ENCODE results near the gene UST. TPM values are rescaled to one million over a fixed set of nuclear protein-coding genes. Genes with fewer than 3 reads are reported as not detected.

Gene UST
- total RNA-seq, 2 experiments from 2014 or later, result 1.5 to 2.3 TPM

GRCh38 chr6:148807784-148808183 is 61.0 kb downstream of the UST start:
- Mint-ChIP-seq H3K4me1 (peaks cover 7% of the 10 kb centered on the region), H3K4me3 (no peak overlapping the region), H3K36me3 (no peaks in the 10 kb centered on the region), H3K27ac (no peak overlapping the region), H3K27me3 (no peaks in the 10 kb centered on the region), H3K9me3 (ENCODE audit: low read depth) (no peaks in the 10 kb centered on the region)
- ATAC-seq (no peak), DNase-seq (no peak)
- CTCF ChIA-PET, result no interaction called here

GRCh38 chr6:148808786-148809304 is 62.0 kb downstream of the UST start:
- ATAC-seq, result no peak
- no peaks in the 10 kb centered on the region for H3K36me3 Mint-ChIP-seq
- H3K4me3 Mint-ChIP-seq, result no peak overlapping the region
- no peaks in the 10 kb centered on the region for H3K27me3 Mint-ChIP-seq
- H3K4me1 Mint-ChIP-seq, result peaks cover 7% of the 10 kb centered on the region
- H3K9me3 Mint-ChIP-seq (ENCODE audit: low read depth), result no peaks in the 10 kb centered on the region
- CTCF ChIA-PET, result interaction anchor here (0.9 kb wide), 1 partner anchor 15 kb away, joined by 3 read pairs; no protein-coding TSS in a partner anchor
- no peak for DNase-seq
- no peak overlapping the region for H3K27ac Mint-ChIP-seq

DNA sequence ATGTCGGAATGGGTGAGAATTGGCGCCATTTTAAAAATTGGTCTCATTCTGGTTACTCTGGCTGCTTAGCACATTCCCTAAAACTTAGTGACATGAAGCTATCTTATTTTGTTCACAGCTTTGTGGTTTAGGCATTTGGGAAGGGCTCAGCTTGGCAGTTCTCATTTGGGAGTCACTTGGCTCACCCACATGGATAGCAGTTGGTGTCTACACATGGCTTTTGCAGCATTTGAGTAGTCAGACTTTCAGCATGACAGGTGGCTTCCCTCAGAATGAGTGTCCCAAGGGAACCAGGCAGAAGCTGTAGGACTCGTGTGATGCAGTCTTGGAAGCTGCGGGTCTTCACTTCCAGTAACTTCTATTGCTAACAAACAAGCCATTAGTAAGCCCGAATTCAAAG is 64.6 kb downstream of the UST start:
- no peaks in the 10 kb centered on the region for H3K9me3 Mint-ChIP-seq (ENCODE audit: low read depth)

GRCh38 chr6:148814082-148814790 is 67.4 kb downstream of the UST start:
- H3K9me3 Mint-ChIP-seq (ENCODE audit: low read depth), result no peaks in the 10 kb centered on the region
- H3K4me3 Mint-ChIP-seq, result no peak overlapping the region
- peaks cover 2% of the 10 kb centered on the region for H3K36me3 Mint-ChIP-seq
- H3K27me3 Mint-ChIP-seq, result no peaks in the 10 kb centered on the region
- ATAC-seq (no peak), DNase-seq (no peak)
- peaks cover 8% of the 10 kb centered on the region for H3K4me1 Mint-ChIP-seq
- H3K27ac Mint-ChIP-seq, result no peak overlapping the region
- CTCF ChIA-PET, result no interaction called here

More for the DNA sequence above, 64.6 kb downstream of the UST start:
- Mint-ChIP-seq H3K4me1 (peaks cover 5% of the 10 kb centered on the region), H3K36me3 (no peaks in the 10 kb centered on the region), H3K27ac (no peak overlapping the region), H3K27me3 (no peaks in the 10 kb centered on the region), H3K4me3 (no peak overlapping the region)
- no peak for ATAC-seq
- CTCF ChIA-PET, result no interaction called here
- no peak for DNase-seq

GRCh38 chr6:148814869-148815268 is 68.0 kb downstream of the UST start:
- Mint-ChIP-seq H3K4me1 (peaks cover 8% of the 10 kb centered on the region), H3K27me3 (no peaks in the 10 kb centered on the region), H3K4me3 (no peak overlapping the region), H3K36me3 (peaks cover 2% of the 10 kb centered on the region), H3K27ac (no peak overlapping the region), H3K9me3 (ENCODE audit: low read depth) (no peaks in the 10 kb centered on the region)
- DNase-seq (no peak), ATAC-seq (no peak)
- CTCF ChIA-PET, result no interaction called here

GRCh38 chr6:148816117-148816516 is 69.3 kb downstream of the UST start:
- no peak for ATAC-seq
- CTCF ChIA-PET, result interaction anchor here (1.4 kb wide), 1 partner anchor 15 kb away, joined by 3 read pairs; no protein-coding TSS in a partner anchor
- Mint-ChIP-seq H3K27me3 (no peaks in the 10 kb centered on the region), H3K4me1 (peaks cover 8% of the 10 kb centered on the region), H3K4me3 (no peak overlapping the region), H3K27ac (no peak overlapping the region), H3K36me3 (peaks cover 2% of the 10 kb centered on the region), H3K9me3 (ENCODE audit: low read depth) (no peaks in the 10 kb centered on the region)
- no peak for DNase-seq

- CTCF ChIA-PET, result no interaction called here
These were observed 70.9 kb downstream of the UST start for GRCh38 chr6:148817689-148818088.

GRCh38 chr6:148818939-148819575 is 72.2 kb downstream of the UST start:
- peaks cover 2% of the 10 kb centered on the region for H3K36me3 Mint-ChIP-seq

More at GRCh38 chr6:148817689-148818088, 70.9 kb downstream of the UST start:
- no peak for DNase-seq
- Mint-ChIP-seq H3K4me1 (peaks cover 8% of the 10 kb centered on the region), H3K27ac (no peak overlapping the region), H3K36me3 (peaks cover 2% of the 10 kb centered on the region), H3K9me3 (ENCODE audit: low read depth) (no peaks in the 10 kb centered on the region), H3K27me3 (no peaks in the 10 kb centered on the region), H3K4me3 (no peak overlapping the region)
- no peak for ATAC-seq

GRCh38 chr6:148819852-148820251 is 73.0 kb downstream of the UST start:
- CTCF ChIA-PET, result no interaction called here
- H3K4me3 Mint-ChIP-seq, result no peak overlapping the region
- ATAC-seq (no peak), DNase-seq (no peak)
- H3K27me3 Mint-ChIP-seq, result peaks cover 4% of the 10 kb centered on the region
- peaks cover 2% of the 10 kb centered on the region for H3K36me3 Mint-ChIP-seq
- no peaks in the 10 kb centered on the region for H3K9me3 Mint-ChIP-seq (ENCODE audit: low read depth)
- H3K27ac Mint-ChIP-seq, result no peak overlapping the region
- H3K4me1 Mint-ChIP-seq, result peaks cover 8% of the 10 kb centered on the region

More at GRCh38 chr6:148818939-148819575, 72.2 kb downstream of the UST start:
- Mint-ChIP-seq H3K4me3 (no peak overlapping the region), H3K4me1 (peaks cover 8% of the 10 kb centered on the region), H3K9me3 (ENCODE audit: low read depth) (no peaks in the 10 kb centered on the region), H3K27me3 (peaks cover 4% of the 10 kb centered on the region), H3K27ac (no peak overlapping the region)
- ATAC-seq (no peak), DNase-seq (no peak)
- CTCF ChIA-PET, result no interaction called here

DNA sequence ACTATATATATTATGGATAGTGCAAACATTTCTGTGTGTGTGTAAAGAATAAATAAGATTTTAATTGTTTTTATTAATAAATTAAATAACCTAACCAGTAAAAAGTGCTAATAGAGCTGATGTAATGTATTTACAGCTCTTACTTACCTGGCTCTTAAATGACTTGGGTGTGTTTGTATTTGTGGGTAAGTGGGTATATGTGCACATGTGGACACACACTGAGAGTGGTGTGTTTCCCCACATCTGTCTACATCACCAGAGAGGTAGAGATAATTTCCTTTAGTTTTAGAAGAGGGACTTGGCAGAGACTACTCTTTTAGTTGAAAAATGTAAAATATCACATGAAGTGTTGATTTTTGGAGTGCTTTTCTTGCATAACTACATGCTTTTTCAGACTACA is 76.0 kb downstream of the UST start:
- ATAC-seq, result no peak
- CTCF ChIA-PET, result no interaction called here

DNA sequence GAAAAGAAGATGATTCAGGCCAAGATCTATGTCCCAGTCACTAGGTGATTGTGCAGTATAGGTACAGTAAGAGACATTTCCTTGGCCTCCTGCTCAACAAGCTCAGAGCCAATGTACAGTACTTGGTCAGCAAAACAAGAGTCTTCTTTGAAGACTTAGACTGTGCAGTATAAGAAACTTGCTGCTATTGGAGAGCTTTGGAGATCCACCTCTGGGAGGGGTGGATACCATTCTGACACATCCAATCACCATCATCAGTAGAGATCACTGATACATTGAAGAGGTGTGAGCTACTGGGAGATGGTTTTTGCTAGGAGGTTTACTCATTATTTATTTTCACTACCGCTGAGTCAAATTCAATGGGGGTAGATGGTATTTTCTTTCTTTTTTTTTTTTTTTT is 77.5 kb downstream of the UST start:
- CTCF ChIA-PET, result no interaction called here
- H3K4me3 Mint-ChIP-seq, result no peak overlapping the region
- H3K4me1 Mint-ChIP-seq, result peaks cover 1% of the 10 kb centered on the region
- H3K27me3 Mint-ChIP-seq, result peaks cover 4% of the 10 kb centered on the region
- H3K9me3 Mint-ChIP-seq (ENCODE audit: low read depth), result no peaks in the 10 kb centered on the region
- H3K27ac Mint-ChIP-seq, result no peak overlapping the region
- no peak for DNase-seq
- H3K36me3 Mint-ChIP-seq, result no peaks in the 10 kb centered on the region
- ATAC-seq, result no peak

More for the DNA sequence above, 76.0 kb downstream of the UST start:
- H3K4me3 Mint-ChIP-seq, result no peak overlapping the region
- no peaks in the 10 kb centered on the region for H3K9me3 Mint-ChIP-seq (ENCODE audit: low read depth)
- H3K4me1 Mint-ChIP-seq, result no peaks in the 10 kb centered on the region
- H3K36me3 Mint-ChIP-seq, result no peaks in the 10 kb centered on the region
- H3K27me3 Mint-ChIP-seq, result peaks cover 4% of the 10 kb centered on the region
- no peak overlapping the region for H3K27ac Mint-ChIP-seq
- no peak for DNase-seq

GRCh38 chr6:148824960-148825359 is 78.1 kb downstream of the UST start:
- CTCF ChIA-PET, result no interaction called here
- Mint-ChIP-seq H3K4me1 (peaks cover 8% of the 10 kb centered on the region), H3K4me3 (no peak overlapping the region), H3K9me3 (ENCODE audit: low read depth) (no peaks in the 10 kb centered on the region), H3K27me3 (peaks cover 4% of the 10 kb centered on the region), H3K36me3 (peaks cover 5% of the 10 kb centered on the region), H3K27ac (no peak overlapping the region)
- DNase-seq (no peak), ATAC-seq (no peak)

DNA sequence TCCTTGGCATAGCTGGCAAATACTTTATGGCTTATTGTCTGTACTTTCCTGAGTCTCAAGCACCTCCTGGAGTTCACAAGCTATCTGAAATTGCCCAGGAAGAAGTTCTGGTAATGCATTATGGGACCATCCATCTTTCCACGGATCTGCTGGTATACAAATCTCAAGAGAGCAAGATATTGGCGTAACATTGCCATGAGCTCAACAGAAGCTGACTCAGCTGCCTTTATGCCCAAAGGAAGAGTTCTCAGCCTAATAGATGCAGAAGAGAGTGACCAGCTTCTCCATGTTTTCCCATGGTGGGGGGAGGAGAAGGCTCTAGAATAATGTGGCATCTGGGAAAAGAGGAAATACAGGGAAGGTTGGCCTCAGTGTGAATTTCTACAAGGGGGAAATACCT is 78.7 kb downstream of the UST start:
- Mint-ChIP-seq H3K36me3 (peaks cover 5% of the 10 kb centered on the region), H3K27ac (no peak overlapping the region), H3K27me3 (peaks cover 4% of the 10 kb centered on the region), H3K4me3 (no peak overlapping the region), H3K9me3 (ENCODE audit: low read depth) (no peaks in the 10 kb centered on the region), H3K4me1 (peaks cover 13% of the 10 kb centered on the region)
- no peak for ATAC-seq
- no peak for DNase-seq
- CTCF ChIA-PET, result no interaction called here
